HCT116 (cell line): ENCODE measurements around the gene NHSL2.

ENCODE experiments used
- CEBPB ChIP-seq: IDR thresholded peaks from 2 replicates; pipeline ENCODE4 v1.6.1; 2012; ENCODE audit warnings: low read depth
- CTCF ChIP-seq, 3 experiments: fragments of 200-600 bp in 1 of 3; sonication (generic) in 1 of 3; IDR thresholded peaks in 2 of 3; conservative IDR thresholded peaks in 1 of 3; 2 replicates each; pipeline ENCODE4 v1.5.1; 2012 to 2017; ENCODE audit warnings: low read depth in 2 of 3, low read length in 2 of 3, antibody characterized with exemption in 1 of 3, borderline replicate concordance in 1 of 3, control low read depth in 1 of 3, mild to moderate bottlenecking in 1 of 3, mixed read lengths in 1 of 3, mixed run types in 1 of 3, moderate library complexity in 1 of 3; ENCODE audit not compliant: insufficient read depth in 1 of 3
- EZH2 ChIP-seq: fragments of 200-600 bp; sonication (generic); IDR thresholded peaks from 2 replicates; pipeline ENCODE4 v1.6.1; 2017; ENCODE audit warnings: antibody characterized with exemption, mixed run types
- EZH2phosphoT487 ChIP-seq: fragments of 200-600 bp; IDR thresholded peaks from 2 replicates; pipeline ENCODE4 v1.6.1; 2018; ENCODE audit warnings: antibody characterized with exemption, borderline replicate concordance
- MAX ChIP-seq: IDR thresholded peaks from 2 replicates; pipeline ENCODE4 v1.6.1; 2012
- POLR2A ChIP-seq: IDR thresholded peaks from 2 replicates; pipeline ENCODE4 v1.7.0; 2011; ENCODE audit warnings: borderline replicate concordance; ENCODE audit not compliant: insufficient read depth, insufficient read length; ENCODE audit errors: extremely low read depth
- POLR2AphosphoS5 ChIP-seq: IDR thresholded peaks from 2 replicates; pipeline ENCODE4 v1.6.1; 2011; ENCODE audit warnings: mild to moderate bottlenecking, low read depth, low read length, moderate library complexity
- REST ChIP-seq: IDR thresholded peaks from 2 replicates; pipeline ENCODE4 v1.6.1; 2012; ENCODE audit warnings: low read depth
- SIN3A ChIP-seq: IDR thresholded peaks from 2 replicates; pipeline ENCODE4 v1.6.1; 2012; ENCODE audit warnings: low read depth
- SRF ChIP-seq: IDR thresholded peaks from 2 replicates; pipeline ENCODE4 v1.6.1; 2012; ENCODE audit warnings: low read depth
- YY1 ChIP-seq: IDR thresholded peaks from 2 replicates; pipeline ENCODE4 v1.6.1; 2011; ENCODE audit warnings: low read length, low read depth, moderate library complexity, mild to moderate bottlenecking; ENCODE audit not compliant: insufficient replicate concordance; ENCODE audit errors: extremely low read depth
- ZNF274 ChIP-seq: fragments of 200-500 bp; sonication (Bioruptor generic); IDR thresholded peaks from 2 replicates; pipeline ENCODE4 v1.6.1; 2014; ENCODE audit warnings: mild to moderate bottlenecking, low read depth, low read length, inconsistent platforms

- TF ChIP-seq EZH2: no peak
- no peak for TF ChIP-seq CTCF (IDR thresholded peaks at IDR 0.05 in 2 of 3, conservative IDR thresholded peaks at IDR 0.05 in 1 of 3; ENCODE audit: borderline replicate concordance in 1 of 3, insufficient read depth in 1 of 3, low read depth in 2 of 3, low read length in 2 of 3)
- no peak for TF ChIP-seq POLR2A
- TF ChIP-seq REST: no peak
- no peak for TF ChIP-seq ZNF274
- TF ChIP-seq CEBPB: no peak
- TF ChIP-seq YY1: no peak
- no peak for TF ChIP-seq POLR2AphosphoS5
- TF ChIP-seq MAX: no peak
- no peak for TF ChIP-seq SRF
- no peak for TF ChIP-seq EZH2phosphoT487
- no peak for TF ChIP-seq SIN3A
Measured at GRCh38 chrX:71912156-71912555, 1.5 kb downstream of the NHSL2 start.
